ACHN (cell line): ENCODE results near the gene SENP2.
"Not testable (repeated sequence)": the region's sequence is repeated elsewhere in the genome, so short reads cannot be mapped to it uniquely, and the experiment has no call there.

ENCODE experiments used
- DNase-seq: peaks from one replicate; pipeline ENCODE4 v3.0.0-alpha.2; 2015
- in situ Hi-C: cut with HindIII; loops from 2 replicates; pipeline ENCODE4 v1.10.0; 2017; ENCODE audit warnings: low sequenced_read_pairs, low pct_ligation_motif_present, low pct_unique_long_range_greater_than_20kb

Gene SENP2

DNA sequence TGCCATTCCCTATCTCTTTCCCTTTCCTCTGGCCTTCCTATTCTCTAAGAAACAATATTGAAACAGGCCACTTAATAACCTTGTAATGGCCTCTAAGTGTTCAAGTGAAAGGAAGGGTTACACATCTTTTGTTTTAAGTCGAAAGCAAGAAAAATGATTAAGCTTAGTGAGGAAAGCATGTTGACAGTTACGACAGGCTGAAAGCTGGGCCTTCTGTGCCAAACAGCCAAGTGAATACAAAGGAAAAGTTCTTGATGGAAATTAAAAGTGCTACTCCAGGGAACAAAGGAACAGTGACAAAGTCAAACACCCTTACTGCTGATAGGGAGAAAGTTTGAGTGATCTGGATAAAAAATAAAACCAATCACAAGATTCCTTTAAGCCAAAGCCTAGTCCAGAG, 54.2 kb downstream of the SENP2 start:
- in situ Hi-C loops, result no loop called here
- DNase-seq, result no peak

DNA sequence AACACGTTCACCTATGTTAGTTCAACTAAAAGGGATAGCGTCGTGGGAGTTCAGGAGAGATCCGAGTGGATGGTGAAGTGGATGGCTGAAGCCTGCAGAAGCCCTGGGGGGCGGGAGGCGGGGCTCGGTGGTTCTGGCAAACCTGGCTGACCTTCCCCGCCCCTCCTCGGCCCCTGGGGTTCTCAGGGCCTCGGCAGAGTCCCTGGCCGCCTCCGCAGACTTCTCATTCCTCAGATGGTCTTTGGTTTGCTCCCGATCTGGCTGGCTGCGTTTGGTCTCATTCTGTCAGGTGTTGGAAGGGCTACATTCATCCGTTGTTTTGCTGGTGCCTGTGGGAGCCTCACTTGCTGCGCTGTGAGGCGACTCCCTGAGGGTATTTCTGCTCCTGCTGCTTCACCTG, 59.1 kb downstream of the SENP2 start:
- in situ Hi-C loops, DNase-seq: not testable (repeated sequence)

DNA sequence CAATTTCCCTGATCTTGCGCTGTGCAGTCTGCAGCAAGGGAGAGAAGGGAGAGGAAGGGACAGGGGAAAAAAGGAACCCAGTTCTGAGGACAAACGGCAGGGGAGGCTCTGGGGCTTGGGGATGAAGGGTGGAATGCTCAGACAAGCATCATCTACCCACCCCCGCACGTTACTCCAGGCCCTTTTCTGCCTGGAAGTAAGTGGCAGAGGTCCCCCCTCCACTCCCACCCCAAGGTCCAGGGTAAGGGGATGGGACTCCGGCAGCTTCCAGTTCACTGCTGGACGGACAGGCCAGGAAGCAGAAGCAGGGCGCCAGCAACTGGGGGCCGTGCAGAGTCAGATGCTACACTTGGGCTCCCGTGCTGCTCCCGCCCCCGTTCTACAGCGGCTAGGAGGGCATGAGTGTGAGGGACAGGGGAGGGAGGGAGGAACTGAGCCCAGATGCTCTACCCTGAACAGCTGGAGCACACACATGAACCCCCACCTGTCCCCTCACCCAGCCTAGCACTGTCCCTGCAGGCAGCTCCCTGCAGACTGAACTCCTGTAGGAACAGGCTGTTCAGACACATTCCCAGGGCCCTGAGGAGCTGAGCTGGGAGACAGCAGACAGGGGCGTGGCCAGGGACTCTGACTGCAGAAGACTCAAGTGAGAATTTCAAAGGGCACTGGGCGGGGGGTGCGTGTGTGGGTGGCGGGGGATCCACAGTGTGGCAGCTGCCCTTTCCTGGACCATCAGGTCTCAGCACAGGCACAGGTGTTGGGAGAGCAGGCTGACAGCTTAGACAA, 59.7 kb downstream of the SENP2 start:
- DNase-seq, result no peak
- in situ Hi-C loops, result no loop called here

DNA sequence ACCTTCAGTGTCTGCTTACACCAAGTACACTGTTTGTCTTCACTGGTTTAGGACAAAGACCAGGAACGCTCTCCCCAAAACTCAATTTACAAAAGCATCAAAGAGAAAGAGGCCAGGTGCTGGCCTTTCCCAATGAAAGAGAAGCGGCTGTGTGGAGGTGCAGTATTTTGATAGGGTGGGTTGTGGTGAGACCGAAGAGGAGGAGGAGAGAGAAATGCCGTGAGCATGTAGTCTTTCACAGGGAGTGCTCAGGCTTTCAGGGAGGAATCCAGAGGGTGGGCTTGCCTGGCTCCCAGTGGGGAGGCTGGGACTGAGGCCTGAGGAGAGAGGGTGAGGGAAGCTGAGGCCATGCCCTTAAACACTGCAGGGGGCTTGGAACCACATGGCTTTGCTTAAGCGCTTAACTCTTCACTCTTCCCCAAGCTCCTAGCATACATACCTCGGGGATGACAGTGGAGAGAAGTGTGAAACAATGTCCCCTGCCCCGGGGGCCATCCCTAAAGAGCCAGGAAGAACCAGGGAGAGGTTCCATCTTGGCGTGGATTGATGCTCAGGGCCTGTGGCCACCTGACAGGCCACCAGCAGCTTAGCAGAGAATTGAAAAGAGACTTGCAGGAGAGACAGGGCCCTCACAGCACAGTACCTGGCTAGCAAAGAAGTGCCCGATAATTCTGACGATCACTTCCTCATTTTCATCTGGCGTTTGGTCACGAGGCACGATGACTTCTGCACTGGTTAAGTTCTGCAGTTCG, 60.5 kb downstream of the SENP2 start:
- no peak for DNase-seq
- in situ Hi-C loops, result no loop called here

DNA sequence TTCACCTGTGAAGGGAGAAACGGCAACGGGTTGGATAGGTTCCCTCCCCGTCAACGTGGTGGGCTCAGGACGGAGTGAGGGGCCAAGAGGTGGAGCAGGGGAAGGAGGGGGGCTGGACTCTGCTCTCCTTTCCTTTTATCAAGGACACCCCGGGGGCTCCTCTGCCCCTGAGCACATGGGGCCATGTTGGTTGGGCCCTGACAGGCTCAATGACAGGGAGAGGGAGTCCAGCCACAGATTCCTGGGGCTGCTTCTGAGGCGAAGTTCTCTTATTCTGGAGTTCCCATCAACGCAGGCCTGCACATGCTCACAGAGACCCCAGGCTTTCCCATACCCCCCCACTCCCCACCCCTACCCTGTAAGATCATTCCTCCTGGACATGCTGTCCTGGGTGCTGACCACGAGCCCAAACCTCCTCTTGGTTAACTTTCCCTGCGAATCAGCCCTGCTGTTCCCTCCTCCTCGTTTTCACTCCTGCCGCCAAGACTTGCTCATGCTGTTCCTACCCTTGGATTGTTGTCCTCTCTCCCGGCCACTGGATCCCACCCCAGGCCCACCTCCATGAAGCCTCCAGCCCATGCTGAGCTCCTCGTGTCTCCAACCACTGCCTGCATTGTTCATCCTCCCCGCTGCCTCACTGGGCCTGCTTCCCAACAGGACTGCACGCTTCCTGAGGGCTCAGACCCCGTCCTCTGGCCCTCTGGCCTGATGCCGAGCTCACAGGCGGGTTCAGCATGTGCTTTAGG, 61.2 kb downstream of the SENP2 start:
- in situ Hi-C loops, result no loop called here

DNA sequence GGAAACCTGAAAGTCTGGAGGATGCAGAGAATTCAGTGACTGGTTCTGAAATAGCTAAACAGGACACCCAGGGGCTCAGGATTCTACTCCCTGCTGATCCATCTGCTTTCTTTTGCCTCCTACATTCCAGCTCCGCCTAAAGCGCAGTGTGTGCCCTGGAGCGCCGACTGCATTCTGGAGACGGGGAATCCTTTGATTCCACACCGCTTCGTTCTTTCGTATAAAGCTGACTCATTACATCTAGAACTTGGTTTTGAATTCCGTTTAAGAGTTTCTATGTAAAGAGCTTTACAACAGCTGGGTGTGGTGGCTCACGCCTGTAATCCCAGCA, 61.8 kb downstream of the SENP2 start:
- in situ Hi-C loops, result no loop called here
- no peak for DNase-seq

More for the DNA sequence above, 61.2 kb downstream of the SENP2 start:
- no peak for DNase-seq

DNA sequence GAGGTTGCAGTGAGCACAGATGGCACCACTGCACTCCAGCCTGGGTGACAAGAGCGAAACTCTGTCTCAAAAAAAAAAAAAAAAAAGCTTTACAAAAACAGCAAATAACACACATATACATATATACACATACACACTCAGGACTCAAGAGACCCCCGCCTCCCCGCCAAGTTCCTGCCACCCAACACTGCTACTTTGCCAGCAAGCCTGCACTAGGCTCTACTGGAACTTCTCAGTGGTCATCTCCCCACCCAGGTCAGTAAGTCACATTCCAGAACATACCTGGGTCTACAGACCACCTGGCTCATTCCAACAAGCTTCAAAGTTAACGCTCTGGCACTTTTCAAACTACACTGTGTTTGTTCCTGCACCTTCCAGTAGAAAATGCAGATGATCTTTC, 62.3 kb downstream of the SENP2 start:
- in situ Hi-C loops, result no loop called here
- DNase-seq, result no peak

DNA sequence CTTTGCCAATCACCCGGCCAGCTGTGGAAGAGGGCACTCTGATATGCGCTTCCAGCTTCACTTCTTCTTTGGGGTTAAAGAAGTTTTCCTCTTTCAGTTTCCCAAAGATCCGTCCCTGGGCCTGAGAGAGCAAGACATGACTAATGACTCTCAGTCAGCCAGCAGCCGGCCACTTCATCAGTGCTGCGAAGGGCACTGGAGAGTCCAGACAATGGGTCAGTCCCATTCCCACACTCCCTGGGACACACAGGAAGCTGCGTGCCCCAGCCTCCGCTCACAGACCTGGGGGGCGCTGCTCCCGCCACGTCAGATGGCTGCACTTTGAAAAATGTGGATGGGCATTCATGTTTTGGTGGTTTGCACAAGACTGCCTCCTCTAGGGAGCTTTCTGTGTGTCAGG, 63.3 kb downstream of the SENP2 start:
- DNase-seq, result no peak
- in situ Hi-C loops, result no loop called here

DNA sequence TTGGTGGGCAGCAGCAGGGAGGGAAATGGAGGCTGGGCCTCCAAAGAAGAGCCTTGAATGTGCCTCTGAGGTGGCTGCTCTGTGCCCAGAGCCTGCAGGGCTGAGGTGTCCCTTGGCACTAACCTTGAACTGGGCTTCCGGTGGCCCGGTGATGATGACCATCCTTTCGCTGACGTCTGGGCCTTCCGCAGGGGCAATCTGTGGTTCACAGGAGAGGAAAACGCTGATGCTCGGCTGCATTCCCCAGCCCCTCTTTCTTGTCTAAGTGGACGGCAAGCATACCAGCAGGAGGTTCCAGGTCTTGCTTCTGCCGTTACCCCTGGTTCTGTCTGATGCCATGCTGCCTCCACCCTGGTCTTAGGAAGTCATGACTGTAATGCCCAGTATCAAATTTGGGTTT, 65.9 kb downstream of the SENP2 start:
- no peak for DNase-seq
- in situ Hi-C loops, result no loop called here

DNA sequence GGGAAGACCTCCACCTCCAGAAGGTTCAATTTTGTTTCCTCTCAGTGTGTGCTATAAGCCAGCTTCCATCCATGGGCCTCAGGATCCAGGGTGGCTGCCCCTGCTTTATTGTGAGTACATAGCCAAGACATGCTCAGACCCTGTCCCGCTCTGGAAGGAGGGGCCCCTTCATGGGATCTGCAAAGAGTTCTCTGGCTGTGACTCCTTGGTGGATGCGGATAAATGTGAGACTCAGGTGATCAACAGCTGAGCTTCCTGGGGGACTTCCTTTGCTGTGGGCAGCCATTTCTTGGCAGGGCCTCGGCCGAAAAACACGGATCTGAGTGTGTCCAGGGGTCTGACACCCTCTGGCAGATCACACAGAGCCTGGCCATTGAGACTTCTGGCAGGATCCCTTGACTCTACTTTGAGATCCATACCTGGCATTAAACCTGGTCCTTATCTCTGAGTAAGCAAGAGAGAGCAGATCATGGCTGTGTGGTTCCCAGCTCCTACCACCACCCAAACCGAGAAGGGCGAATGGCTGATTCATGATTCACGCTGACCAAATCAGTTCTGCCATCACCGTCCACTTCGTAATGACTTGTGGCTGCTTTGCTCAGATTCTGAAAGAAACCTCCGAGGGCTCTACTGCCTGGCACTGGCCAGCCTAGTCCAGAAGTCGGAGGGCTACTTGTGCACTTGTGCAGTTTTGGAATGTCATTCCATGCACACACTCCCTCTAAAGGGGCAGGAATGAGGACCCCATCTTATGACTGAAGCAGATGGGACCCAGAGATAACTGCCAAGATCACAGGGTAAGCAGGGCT, 68.1 kb downstream of the SENP2 start:
- no peak for DNase-seq
- in situ Hi-C loops, result no loop called here

DNA sequence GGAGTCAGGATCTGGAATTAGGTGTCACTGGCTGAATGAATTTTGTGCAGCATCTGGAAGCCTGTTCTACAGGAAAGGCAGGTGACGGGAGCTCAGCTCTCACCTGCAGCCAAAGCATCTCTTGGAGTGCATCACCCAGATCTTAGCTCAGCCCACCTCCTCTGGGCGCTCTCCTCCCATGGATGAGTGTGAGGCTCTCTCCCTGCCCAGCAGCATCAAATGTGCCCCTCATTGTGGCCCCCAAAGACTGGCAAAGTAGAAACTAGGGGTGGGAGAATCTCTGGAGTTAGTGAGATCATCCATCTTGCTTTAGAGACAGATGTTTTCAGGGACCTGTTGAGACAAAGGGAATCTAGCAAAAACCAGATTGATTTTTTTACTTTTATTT, 68.7 kb downstream of the SENP2 start:
- in situ Hi-C loops, result no loop called here
- DNase-seq, result no peak

DNA sequence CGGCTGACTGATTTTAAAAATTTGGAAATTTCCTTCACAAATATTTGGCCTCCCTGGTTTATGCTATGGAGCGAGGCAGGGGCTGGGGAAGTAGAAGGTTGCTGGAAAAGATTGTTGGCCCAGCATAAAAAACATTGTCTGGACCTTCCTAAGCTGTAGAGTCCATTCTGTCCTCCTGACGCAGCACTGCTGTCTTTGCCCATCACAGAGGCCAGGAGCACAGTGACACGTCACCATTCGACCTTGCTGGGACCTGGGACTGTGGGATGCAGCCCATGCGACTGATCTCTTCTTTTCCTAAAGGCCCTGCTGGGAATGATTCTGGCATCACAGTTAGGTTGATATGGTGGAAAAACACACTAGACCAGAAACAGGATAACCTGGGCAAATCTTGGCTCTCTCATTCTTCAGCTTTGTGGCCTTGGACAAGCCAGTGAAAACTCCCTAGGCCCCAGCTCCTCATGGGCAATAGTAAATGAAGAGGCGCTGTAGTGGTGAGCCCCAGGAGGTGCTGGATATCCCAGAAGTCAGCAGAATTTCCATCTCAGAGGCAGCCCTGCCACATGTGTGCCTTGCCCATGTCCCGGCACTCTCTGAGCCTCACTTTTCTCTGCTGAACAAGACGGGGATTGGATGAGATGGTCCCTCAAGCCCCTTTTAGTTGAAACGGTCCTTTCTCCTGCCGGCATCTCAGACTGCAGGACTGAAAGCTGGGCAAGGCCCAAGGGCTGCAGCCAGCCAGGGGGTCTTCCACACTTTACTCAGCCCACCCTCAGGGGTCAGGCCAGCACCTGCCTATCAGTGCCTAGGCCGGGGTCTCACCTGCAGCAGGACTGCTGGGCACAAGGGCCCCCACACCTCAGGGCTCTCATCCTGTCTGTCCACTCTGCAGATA, 69.6 kb downstream of the SENP2 start:
- in situ Hi-C loops, result no loop called here
- no peak for DNase-seq

DNA sequence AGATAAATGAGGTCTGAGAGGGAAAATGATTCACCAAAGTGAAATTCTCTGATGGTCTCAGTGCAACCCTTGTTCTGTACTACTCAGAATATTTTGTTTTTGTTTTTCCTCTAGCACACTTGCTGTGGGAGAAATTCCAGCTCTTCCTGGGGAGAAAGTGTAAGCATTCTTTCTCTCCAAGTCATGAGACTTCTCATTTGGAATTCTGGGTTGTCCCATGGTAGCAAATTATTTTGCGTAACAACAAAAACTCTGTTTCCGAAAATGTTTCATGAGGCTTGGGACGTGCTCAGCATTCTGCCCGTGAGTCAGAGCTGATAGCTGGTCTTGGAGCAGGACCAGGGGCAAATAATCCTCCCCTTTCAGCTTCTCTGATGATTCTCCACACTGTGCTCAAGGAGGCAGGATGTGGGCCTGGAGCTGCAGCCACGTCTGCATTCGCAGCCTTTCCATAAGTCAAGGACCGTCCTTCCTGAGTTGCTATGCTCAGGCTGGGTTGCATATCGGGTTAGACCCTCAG, 70.3 kb downstream of the SENP2 start:
- in situ Hi-C loops, result no loop called here
- DNase-seq, result peak; percentile 82

DNA sequence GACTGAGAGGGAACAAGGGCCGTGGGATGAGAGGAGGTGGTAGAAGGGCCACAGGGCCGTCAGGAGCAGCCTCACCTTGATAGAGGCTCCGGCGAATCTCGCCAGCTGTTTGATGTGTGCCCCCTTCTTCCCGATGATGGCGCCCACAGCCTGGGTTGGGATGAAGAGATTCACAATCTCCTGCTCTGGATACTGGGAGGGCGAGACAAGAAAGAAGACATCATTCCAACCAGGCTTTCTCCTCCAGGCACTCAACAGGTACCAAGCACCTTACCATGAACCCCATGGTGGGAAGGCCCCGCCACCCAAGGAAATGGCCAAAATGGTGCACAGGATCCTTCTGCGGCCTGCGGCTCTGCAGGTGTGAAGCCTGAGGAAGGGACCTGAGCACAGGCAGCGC, 71.1 kb downstream of the SENP2 start:
- in situ Hi-C loops, result no loop called here
- DNase-seq, result no peak

DNA sequence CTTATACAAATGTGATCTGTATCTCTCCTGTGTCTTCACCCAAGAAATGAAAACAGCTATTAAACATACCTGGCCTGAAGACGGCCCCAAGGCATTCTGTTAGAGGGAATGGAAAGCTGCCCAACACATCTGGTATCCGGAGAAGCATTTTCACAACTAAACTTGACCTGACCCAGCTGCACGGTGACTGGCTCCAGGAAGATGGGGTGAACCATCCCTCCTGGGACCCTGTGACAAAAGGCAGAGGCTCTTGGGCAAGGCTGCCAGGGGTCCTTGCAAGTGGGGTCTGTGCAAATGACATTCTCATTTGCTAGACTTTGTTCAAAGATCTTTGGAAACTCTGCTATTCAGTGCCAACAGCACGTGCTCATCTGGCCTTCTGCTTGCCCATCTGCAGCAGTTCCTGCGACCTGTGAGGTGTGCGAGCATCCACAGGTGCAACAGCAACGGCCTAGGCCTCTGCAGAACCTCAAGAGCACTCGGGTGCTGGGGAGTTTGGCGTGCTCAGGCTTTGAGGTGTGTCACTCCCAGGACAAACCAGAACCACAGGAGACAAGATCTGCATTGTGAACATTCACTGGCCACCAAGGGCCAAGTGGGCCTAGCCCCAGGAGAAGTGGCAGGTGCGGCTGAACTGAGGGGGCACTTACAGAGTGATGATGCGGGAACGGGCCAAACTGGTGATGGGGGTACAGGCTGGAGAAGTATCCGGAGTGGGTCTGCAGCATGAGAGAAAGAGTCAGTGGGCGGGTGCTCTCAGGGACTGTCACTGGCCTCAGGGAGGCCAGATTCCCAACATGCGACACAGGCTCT, 71.8 kb downstream of the SENP2 start:
- DNase-seq, result no peak
- in situ Hi-C loops, result no loop called here

DNA sequence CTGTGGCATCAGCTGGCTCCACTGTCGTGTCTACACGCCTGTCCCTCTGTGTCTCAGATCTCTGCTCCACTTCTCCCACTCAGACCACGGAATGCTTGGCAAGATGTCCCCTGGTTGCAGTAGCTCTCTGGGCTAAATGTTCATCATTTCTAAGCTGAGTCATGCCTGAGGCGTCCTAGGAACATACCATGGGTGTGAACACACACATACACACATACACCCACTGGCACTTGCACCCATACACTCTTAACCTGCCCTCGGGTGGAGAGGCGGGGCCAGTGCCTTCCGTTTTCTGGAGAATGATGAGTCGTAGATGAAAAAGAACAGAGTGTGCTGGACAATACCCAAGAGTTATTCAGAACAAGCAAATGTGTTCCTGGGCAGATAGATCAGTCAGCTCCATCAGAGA, 72.4 kb downstream of the SENP2 start:
- in situ Hi-C loops, result no loop called here
- DNase-seq, result peak; percentile 86

DNA sequence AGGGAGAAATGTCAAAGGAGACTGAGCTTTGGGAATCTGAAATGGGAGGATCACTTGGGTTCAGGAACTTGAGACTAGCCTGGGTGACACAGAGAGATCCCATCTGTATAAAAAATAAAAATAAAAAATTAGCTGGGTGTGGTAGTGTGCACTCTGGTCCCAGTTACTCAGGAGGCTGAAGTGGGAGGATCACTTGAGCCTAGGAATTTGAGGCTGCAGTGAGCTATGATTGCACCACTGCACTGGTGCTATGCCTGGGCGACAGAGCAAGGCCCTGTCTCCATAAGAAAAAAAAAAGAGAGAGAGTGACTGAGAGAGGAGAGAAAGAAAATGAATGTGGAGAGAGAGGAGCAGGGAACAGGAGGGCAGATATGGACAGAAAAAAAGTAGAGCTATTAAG, 72.8 kb downstream of the SENP2 start:
- peak; percentile 56 for DNase-seq
- in situ Hi-C loops, result no loop called here
